Adipocyte (in vitro differentiated cells): ENCODE results near the gene GP5.
A peak's percentile ranks its signal among the peaks of the same experiment; 100 is the strongest.

Experiments
- DNase-seq: peaks from one replicate; pipeline ENCODE4 v3.0.0-alpha.2; 2015; ENCODE audit warnings: low read depth
- H3K27me3 ChIP-seq: replicated peaks from 2 replicates; pipeline ENCODE4 v1.7.0; 2013; ENCODE audit warnings: mild to moderate bottlenecking, low read length, moderate library complexity; ENCODE audit not compliant: control insufficient read depth, insufficient read depth
- H3K36me3 ChIP-seq: 2 replicates; pipeline ENCODE4 v1.7.0; 2013; ENCODE audit warnings: low read length, mild to moderate bottlenecking, moderate library complexity; ENCODE audit not compliant: control insufficient read depth, insufficient read depth, severe bottlenecking
- H3K4me1 ChIP-seq: 2 replicates; pipeline ENCODE4 v1.7.0; 2013; ENCODE audit warnings: mild to moderate bottlenecking, low read length, moderate library complexity; ENCODE audit not compliant: control insufficient read depth, insufficient read depth
- H3K4me3 ChIP-seq: 2 replicates; pipeline ENCODE4 v1.7.0; 2013; ENCODE audit warnings: mild to moderate bottlenecking, low read length, moderate library complexity
- H3K9ac ChIP-seq: 2 replicates; pipeline ENCODE4 v1.7.0; 2013; ENCODE audit warnings: mild to moderate bottlenecking, low read length, moderate library complexity
- H3K9me3 ChIP-seq: 2 replicates; pipeline ENCODE4 v1.7.0; 2013; ENCODE audit warnings: mild to moderate bottlenecking, low read length, moderate library complexity; ENCODE audit not compliant: control insufficient read depth

GP5 gene

DNA sequence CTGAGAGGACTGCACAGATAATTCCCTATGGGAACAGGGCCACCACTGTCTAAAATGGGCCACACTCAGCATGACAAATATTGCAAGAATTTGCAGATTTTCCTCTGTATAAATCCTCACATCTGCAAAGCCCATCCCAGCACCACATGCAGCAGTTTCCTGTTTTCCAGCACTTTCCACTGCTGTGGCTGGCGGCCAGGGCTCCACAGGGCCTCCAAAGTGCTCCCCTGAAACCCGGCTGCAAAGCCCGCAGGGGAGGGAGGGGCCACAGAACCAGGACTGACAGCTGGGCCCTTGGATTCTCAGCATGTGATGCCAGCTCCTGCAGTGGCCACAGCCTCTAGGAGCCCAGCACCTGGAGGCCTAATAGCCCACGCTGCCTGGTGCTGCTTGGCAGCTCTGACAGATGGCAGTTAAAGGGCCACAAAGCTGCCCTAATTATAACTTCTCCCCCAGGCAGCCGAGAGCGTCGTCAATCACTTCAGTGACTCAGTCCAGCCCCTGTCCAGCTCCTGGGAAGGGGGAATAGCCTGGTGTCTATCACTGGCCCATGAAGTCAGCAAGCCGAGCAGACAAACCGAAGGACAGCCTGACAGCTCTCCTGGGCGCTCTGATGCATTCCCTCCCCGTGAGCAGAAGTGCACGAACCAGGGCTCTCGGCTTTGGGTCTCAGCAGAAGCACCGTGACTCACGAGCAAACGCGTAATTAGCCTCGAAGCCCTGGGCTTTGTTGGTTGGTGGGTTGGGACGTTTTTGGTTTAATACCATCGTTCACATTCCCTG lies 34.2 kb downstream of the GP5 start:
- no peak overlapping the region for H3K4me3 ChIP-seq
- H3K9me3 ChIP-seq, result no peaks in the 10 kb centered on the region
- peak; percentile 47 for DNase-seq
- peak overlapping the region; percentile 28 for H3K9ac ChIP-seq
- H3K4me1 ChIP-seq, result peaks cover 33% of the 10 kb centered on the region
- H3K36me3 ChIP-seq, result no peaks in the 10 kb centered on the region
- no peaks in the 10 kb centered on the region for H3K27me3 ChIP-seq

DNA sequence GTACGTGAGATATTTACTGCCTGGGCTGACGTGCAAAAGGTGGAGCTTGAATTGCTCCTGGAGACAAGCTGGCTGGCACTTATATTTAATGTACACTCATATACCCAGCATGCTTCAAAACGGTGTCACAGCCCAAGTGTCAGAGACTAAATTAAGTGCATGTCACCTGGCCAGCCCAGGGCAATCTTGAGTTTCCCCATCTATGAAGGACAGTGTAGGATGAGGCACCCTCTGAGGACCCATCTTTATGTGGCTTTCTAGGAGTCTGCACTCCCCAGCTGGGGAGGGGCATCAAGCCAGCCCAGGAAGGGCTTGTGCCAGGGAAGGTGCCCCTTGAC lies 34.8 kb downstream of the GP5 start:
- Histone ChIP-seq H3K27me3 (peaks cover 4% of the 10 kb centered on the region), H3K4me3 (no peak overlapping the region), H3K4me1 (peaks cover 28% of the 10 kb centered on the region), H3K9ac (no peak overlapping the region), H3K36me3 (no peaks in the 10 kb centered on the region), H3K9me3 (no peaks in the 10 kb centered on the region)
- no peak for DNase-seq

DNA sequence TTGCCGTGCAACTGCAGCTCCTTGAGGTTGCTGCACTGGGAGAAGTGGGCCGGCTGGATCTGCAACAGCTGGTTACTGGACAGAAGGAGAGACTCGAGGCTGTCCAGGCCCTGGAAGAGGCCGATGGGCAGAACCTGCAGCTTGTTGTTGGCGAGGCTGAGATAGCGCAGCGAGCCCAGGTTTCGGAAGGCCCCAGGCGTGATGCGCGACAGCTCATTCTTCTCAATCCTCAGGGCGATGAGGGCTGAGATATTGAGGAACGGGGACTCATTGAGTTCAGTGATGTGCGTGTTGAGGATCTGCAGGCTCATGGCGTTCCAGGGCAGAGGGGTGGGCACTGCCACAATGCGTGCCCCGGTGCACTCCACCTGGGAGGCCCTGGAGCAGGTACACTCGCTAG lies 38.5 kb downstream of the GP5 start:
- peaks cover 10% of the 10 kb centered on the region for H3K27me3 ChIP-seq
- no peak overlapping the region for H3K9ac ChIP-seq
- peaks cover 14% of the 10 kb centered on the region for H3K4me1 ChIP-seq
- no peaks in the 10 kb centered on the region for H3K36me3 ChIP-seq
- H3K4me3 ChIP-seq, result no peak overlapping the region
- H3K9me3 ChIP-seq, result no peaks in the 10 kb centered on the region
- DNase-seq, result no peak

DNA sequence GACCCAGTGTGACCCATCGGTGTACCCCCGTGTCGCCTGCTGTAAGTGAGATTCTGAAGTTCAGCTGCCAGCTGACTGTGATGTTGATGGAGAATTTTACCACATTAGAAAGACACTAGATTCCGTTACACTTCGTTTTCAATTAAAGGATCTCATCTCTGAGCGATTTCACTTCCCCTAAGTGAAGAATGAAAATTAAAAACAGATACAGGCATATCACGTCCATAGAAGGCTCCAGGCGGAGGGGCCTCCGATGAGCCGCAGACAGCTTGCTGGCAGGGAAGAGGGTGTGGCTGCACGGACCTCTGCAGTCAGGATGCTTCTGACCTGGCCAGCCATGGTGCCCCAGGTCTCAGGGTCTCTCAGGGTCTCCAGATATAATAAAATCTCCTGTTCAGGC lies 41.4 kb downstream of the GP5 start:
- peaks cover 10% of the 10 kb centered on the region for H3K27me3 ChIP-seq
- H3K9me3 ChIP-seq, result no peaks in the 10 kb centered on the region
- no peaks in the 10 kb centered on the region for H3K36me3 ChIP-seq
- H3K4me3 ChIP-seq, result no peak overlapping the region
- no peaks in the 10 kb centered on the region for H3K4me1 ChIP-seq
- no peak overlapping the region for H3K9ac ChIP-seq
- DNase-seq, result no peak

DNA sequence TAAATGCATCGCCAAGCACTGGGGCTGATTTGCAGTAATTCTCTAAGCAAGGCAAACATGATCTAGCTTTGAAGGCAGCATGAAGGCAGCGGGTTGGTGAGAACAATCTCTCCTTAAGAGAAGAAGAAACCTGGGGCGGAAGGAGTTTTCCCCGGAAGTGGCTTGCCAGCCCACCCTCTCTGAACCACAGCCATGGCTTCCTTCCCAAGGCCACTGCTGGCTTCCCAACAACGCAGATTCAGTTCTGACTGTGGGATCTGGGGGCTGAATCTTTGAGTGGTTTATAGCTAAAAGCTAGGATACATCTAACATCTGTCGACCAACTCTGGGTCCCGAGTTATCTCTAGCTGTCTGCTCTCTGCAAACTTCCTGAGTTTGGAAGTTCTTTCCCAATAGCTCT lies 43.7 kb downstream of the GP5 start:
- Histone ChIP-seq H3K27me3 (peaks cover 10% of the 10 kb centered on the region), H3K9ac (no peak overlapping the region), H3K4me1 (peaks cover under 1% of the 10 kb centered on the region), H3K9me3 (no peaks in the 10 kb centered on the region), H3K36me3 (no peaks in the 10 kb centered on the region), H3K4me3 (no peak overlapping the region)
- no peak for DNase-seq

GRCh38 chr3:194354315-194354714 lies 44.8 kb downstream of the GP5 start:
- H3K4me1 ChIP-seq, result peaks cover 3% of the 10 kb centered on the region
- no peak overlapping the region for H3K4me3 ChIP-seq
- H3K27me3 ChIP-seq, result peaks cover 6% of the 10 kb centered on the region
- no peaks in the 10 kb centered on the region for H3K9me3 ChIP-seq
- H3K9ac ChIP-seq, result no peak overlapping the region
- no peak for DNase-seq
- no peaks in the 10 kb centered on the region for H3K36me3 ChIP-seq

- Histone ChIP-seq H3K9ac (no peak overlapping the region), H3K4me1 (peaks cover 3% of the 10 kb centered on the region)
These were observed 46.3 kb downstream of the GP5 start for GRCh38 chr3:194352667-194353246.

GRCh38 chr3:194351952-194352536 lies 47.0 kb downstream of the GP5 start:
- Histone ChIP-seq H3K27me3 (no peaks in the 10 kb centered on the region), H3K9me3 (no peaks in the 10 kb centered on the region), H3K4me1 (peaks cover 3% of the 10 kb centered on the region), H3K9ac (no peak overlapping the region), H3K4me3 (no peak overlapping the region), H3K36me3 (no peaks in the 10 kb centered on the region)
- DNase-seq, result no peak

More at GRCh38 chr3:194352667-194353246, 46.3 kb downstream of the GP5 start:
- no peak for DNase-seq
- Histone ChIP-seq H3K36me3 (no peaks in the 10 kb centered on the region), H3K9me3 (no peaks in the 10 kb centered on the region), H3K4me3 (no peak overlapping the region), H3K27me3 (no peaks in the 10 kb centered on the region)

DNA sequence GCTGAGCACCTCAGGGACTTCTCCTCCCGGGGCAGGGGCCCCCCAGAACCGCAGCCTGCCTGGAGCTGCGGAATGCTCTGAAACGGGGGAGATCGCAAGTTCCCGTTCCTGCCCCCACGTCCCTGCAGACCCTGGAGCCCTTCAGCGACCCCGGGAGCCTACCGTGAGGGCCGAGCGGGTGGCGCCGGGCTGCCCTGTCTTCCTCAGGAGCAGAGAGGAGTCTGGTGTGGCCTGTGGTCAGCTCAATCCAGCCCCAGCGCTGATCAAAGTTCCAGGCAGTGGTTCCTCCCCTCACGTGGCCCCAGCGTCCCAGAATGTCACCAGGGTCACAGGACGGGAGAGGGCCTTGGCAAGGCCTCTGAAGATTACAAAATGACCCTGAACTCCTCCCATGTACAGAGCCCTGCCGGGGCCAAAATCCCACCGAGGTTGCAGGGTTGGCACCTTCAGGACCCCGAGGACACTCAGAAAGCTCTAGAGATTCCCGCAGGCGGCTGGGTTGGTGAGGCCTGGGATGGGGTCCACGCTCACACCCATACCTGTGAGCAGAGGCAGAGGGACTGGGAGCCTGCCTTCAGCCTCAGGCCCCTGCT lies 47.9 kb downstream of the GP5 start, which contains the start of gene CPN2:
Gene CPN2 (minus strand): TSS at position 249 of the 593 bp plus-strand sequence. CDS start 8,626 bp downstream, outside the sequence.
- Histone ChIP-seq H3K9me3 (no peaks in the 10 kb centered on the region), H3K4me1 (peaks cover 3% of the 10 kb centered on the region), H3K4me3 (no peak within 1 kb of the TSS), H3K27me3 (no peaks in the 10 kb centered on the region), H3K36me3 (no peaks in the 10 kb centered on the region), H3K9ac (no peak within 1 kb of the TSS)
- DNase-seq, result no peak

DNA sequence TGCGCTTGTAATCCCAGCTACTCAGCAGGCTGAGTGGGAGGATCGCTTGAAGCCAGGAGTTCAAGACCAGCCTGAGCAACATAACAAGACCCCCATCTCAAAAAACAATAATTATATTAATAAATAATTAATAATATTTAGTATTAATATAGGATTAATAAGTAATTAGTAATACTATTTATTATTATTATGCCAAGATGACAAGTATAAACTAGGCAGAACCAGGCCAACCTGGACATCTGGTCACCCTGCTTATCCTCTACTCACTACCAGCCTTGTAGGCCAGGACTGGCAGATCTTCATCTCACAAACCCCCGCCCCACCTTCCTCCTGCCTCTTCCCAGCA lies 48.4 kb downstream of the GP5 start:
- Histone ChIP-seq H3K9me3 (no peaks in the 10 kb centered on the region), H3K9ac (no peak overlapping the region), H3K36me3 (no peaks in the 10 kb centered on the region), H3K4me1 (peaks cover 3% of the 10 kb centered on the region), H3K4me3 (no peak overlapping the region), H3K27me3 (no peaks in the 10 kb centered on the region)
- DNase-seq, result no peak

DNA sequence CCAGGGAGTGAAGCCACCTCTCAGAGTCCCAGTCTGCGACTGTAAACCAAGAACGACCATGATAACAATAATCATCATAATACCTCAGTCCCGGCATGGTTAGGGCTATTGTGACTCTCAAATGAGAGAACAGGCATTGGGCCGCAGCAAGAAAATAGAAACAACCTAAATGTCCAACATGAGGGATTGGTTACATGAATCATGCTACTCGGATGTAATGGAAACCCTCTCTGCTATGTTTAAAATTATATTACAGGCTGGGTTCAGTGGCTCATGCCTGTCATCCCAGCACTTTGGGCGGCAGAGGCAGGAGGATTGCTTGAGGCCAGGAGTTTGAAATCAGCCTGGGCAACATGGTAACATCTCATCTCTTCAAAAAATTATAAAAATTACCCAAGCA lies 50.7 kb downstream of the GP5 start:
- Histone ChIP-seq H3K9me3 (no peaks in the 10 kb centered on the region), H3K36me3 (no peaks in the 10 kb centered on the region), H3K27me3 (peaks cover 6% of the 10 kb centered on the region), H3K4me1 (peaks cover 3% of the 10 kb centered on the region), H3K9ac (no peak overlapping the region), H3K4me3 (no peak overlapping the region)
- DNase-seq, result peak; percentile 55
